ENCODE measurements around the gene NRXN3.

The NRXN3 gene

DNA sequence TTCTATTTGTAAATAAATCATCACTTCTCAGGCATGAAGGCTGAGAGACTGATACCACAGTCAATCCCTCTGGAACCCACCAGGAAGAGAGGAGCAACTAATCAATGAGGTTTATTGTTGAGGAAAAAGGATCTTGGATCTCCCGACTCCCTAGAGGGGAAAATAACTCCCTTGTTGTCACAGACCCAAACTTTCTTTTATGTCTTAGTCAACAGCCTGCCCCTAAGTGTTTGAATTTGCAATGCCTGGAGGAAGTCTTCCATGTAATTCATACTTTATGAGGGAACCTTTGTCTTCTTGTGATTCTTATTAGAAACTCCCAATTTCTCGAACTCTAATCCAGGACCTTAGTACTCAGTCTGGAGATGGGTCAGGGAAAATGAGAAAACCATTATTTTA, 1235.3 kb downstream of the NRXN3 start:
- TF ChIP-seq CTCF (IDR thresholded peaks at IDR 0.05; ENCODE audit: extremely low read depth, missing control alignments): no peak
- DNase-seq (ENCODE audit: low spot score): no peak

DNA sequence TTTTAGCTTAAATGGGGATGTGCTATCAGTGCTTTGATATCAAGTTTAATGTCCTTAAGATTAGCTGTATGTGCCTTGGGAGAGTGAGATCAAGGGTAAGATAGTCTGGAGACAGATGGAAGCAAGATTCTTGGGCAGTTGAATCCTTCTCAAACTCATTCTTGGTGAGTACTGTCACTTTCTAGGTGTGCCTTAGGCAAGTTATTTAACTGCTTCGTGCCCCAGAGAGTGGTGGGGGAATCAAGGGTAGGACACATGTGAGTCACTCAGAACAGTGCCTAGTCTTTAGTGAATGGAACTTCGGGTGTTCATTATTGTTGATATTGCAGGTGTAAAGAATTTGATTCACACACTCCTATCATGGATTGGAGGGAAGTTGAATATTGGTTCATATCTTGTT, 1237.4 kb downstream of the NRXN3 start:
- no peak for DNase-seq (ENCODE audit: low spot score)
- no peak for TF ChIP-seq CTCF (IDR thresholded peaks at IDR 0.05; ENCODE audit: extremely low read depth, missing control alignments)

DNA sequence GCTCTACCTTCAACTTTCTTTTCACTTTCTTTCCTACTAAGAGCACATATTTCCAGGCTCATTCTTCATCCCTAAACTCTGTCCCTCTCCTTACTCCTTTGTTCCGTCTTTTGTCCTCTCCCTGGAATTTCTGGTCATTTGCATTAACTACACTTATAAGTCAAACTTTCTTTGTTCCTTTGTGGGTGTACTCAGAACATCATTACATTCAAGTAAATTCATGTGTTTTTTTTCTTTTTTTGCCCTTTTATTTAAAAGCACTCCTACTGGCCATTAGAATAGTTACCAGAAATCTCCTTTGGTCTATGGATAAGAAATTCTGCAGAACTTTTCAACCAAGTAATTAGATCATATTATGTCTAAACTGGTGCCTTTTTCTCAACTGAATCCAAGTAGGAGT, 1238.5 kb downstream of the NRXN3 start:
- no peak for TF ChIP-seq CTCF (IDR thresholded peaks at IDR 0.05; ENCODE audit: extremely low read depth, missing control alignments)
- no peak for DNase-seq (ENCODE audit: low spot score)

GRCh38 chr14:79411403-79412174, 1241.4 kb downstream of the NRXN3 start:
- no peak for TF ChIP-seq CTCF (IDR thresholded peaks at IDR 0.05; ENCODE audit: extremely low read depth, missing control alignments)
- DNase-seq (ENCODE audit: low spot score): no peak

DNA sequence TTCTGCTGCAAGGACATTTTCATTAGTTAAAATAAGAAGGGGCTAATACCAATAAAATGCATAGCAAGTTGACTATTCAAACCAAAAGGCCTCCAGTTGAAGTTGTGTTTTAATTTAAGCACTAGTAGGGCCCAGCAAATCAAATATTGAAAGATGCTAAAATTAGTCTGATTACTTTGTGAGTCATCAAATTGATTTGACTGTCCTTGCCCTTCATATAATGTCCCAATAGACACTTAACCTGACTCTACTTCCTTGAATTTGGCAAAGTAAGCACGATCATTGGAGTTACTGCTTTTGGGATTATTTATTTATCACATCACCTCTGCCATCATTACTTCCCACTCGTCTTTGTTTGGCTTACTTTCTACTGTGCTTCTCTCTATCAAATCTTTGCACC, 1242.6 kb downstream of the NRXN3 start:
- DNase-seq (ENCODE audit: low spot score): no peak
- TF ChIP-seq CTCF (IDR thresholded peaks at IDR 0.05; ENCODE audit: extremely low read depth, missing control alignments): no peak

- no peak for DNase-seq (ENCODE audit: low spot score)
- TF ChIP-seq CTCF (IDR thresholded peaks at IDR 0.05; ENCODE audit: extremely low read depth, missing control alignments): no peak
Measured at GRCh38 chr14:79413734-79414428, 1243.7 kb downstream of the NRXN3 start.

DNA sequence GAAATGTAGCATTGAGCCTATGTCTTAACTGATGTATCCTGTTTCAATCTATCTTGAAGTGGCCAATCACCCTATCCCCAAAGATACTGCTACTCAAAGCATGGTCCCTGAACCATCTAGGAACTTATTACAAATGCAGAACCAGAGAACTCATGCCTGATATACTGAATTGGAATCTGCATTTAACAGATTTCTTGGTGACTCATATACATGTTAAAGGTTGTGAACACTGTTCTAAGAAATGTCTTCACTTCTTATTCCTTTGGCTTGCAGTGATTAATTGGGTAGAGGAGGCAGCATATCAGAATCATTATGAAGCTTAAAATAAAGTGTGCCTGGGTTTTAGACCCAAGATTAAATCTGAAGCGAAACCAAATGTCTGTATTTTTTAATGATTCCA, 1245.6 kb downstream of the NRXN3 start:
- no peak for TF ChIP-seq CTCF (IDR thresholded peaks at IDR 0.05; ENCODE audit: extremely low read depth, missing control alignments)
- no peak for DNase-seq (ENCODE audit: low spot score)

All from GM20000 (cell line).